ENCODE data around the gene RTP2.

The RTP2 gene

GRCh38 chr3:187702507-187703033 lies at the start of gene RTP2:
RTP2 (minus strand) TSS chr3:187702557; CDS start chr3:187702128, 429 bp downstream.
- DNase-seq = no peak

- no peak for DNase-seq
Measured at GRCh38 chr3:187750513-187751123, 48.3 kb upstream of the RTP2 start.

GRCh38 chr3:187750006-187750512 lies 47.7 kb upstream of the RTP2 start:
- peak in 1 of 2 donors; percentile 27 for DNase-seq

- DNase-seq = peak; percentile 77 to 98
Measured at GRCh38 chr3:187748050-187748481, 45.7 kb upstream of the RTP2 start.

- DNase-seq = peak in 1 of 2 donors; percentile 37
Measured at GRCh38 chr3:187747506-187747905, 45.1 kb upstream of the RTP2 start.

GRCh38 chr3:187746442-187747281 lies 44.3 kb upstream of the RTP2 start:
- peak; percentile 76 to 80 for DNase-seq

GRCh38 chr3:187746059-187746441 lies 43.7 kb upstream of the RTP2 start:
- DNase-seq = peak; percentile 48 to 62

GRCh38 chr3:187745201-187746058 lies 43.1 kb upstream of the RTP2 start, which contains the start of gene BCL6:
BCL6 (minus strand) TSS chr3:187745468; CDS start chr3:187733693, 11,775 bp downstream.
- peak; percentile 95 to 99 for DNase-seq

GRCh38 chr3:187744169-187745151 lies 42.1 kb upstream of the RTP2 start:
- peak; percentile 37 to 54 for DNase-seq

- DNase-seq = peak; percentile 85 to 91
Measured at GRCh38 chr3:187743195-187744141, 41.1 kb upstream of the RTP2 start.

- peak; percentile 41 to 56 for DNase-seq
Measured at GRCh38 chr3:187742351-187743171, 40.2 kb upstream of the RTP2 start.

GRCh38 chr3:187741403-187742350 lies 39.3 kb upstream of the RTP2 start:
- DNase-seq = peak; percentile 93

- peak; percentile 48 to 73 for DNase-seq
Measured at GRCh38 chr3:187740421-187741399, 38.4 kb upstream of the RTP2 start.

GRCh38 chr3:187739561-187740332 lies 37.4 kb upstream of the RTP2 start:
- DNase-seq = peak; percentile 96 to 97

GRCh38 chr3:187739094-187739560 lies 36.8 kb upstream of the RTP2 start:
- DNase-seq = peak in 1 of 2 donors; percentile 14

Measured in inflammatory macrophage treated with lipopolysaccharide for 1 hour (primary cell).